Upper lobe of left lung (tissue), 4 donors: Measurements from ENCODE around the gene BABAM2.

Source experiments
- POLR2A ChIP-seq, 4 donors: fragments of 450-650 bp; IDR thresholded peaks; one replicate each; pipeline ENCODE4 v1.5.1; 2016 to 2017; ENCODE audit warnings: antibody characterized with exemption in 4 of 4, mild to moderate bottlenecking in 2 of 4
- POLR2AphosphoS5 ChIP-seq, 2 donors: sonication (generic); formaldehyde crosslinking; IDR thresholded peaks; one replicate each; pipeline ENCODE4 v1.5.1; 2017; ENCODE audit warnings: antibody characterized with exemption in 2 of 2
- TF ChIP-seq, protein P1 (sequence below), 6 experiments: fragments of 450-650 bp in 4 of 6; fragments of 200-600 bp in 2 of 6; sonication (generic) in 2 of 6; IDR thresholded peaks; one replicate each; pipeline ENCODE4 v1.5.1; 2016 to 2019; ENCODE audit warnings: antibody characterized with exemption in 6 of 6

DNA sequence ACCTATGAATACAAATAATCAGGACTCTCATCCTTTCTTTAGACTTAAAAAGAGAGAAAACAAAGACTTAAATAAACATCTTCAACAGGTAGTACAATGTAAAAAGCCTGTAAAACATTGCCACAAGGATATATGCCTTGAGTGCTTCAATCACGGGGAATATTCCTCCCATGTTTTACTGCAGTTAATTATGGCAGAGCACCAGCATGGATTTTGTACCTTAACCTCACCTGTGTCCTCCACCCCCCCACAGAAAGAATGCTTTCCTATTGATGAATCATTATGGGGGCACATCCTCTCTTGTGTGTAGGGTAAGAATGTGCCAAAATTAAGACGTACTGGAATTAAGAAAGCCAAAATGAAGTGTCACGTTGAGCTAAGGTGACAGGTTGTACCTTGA, 312.2 kb downstream of the BABAM2 start:
- TF ChIP-seq POLR2A (IDR thresholded peaks at IDR 0.05): no peak
- TF ChIP-seq, protein P1, sequence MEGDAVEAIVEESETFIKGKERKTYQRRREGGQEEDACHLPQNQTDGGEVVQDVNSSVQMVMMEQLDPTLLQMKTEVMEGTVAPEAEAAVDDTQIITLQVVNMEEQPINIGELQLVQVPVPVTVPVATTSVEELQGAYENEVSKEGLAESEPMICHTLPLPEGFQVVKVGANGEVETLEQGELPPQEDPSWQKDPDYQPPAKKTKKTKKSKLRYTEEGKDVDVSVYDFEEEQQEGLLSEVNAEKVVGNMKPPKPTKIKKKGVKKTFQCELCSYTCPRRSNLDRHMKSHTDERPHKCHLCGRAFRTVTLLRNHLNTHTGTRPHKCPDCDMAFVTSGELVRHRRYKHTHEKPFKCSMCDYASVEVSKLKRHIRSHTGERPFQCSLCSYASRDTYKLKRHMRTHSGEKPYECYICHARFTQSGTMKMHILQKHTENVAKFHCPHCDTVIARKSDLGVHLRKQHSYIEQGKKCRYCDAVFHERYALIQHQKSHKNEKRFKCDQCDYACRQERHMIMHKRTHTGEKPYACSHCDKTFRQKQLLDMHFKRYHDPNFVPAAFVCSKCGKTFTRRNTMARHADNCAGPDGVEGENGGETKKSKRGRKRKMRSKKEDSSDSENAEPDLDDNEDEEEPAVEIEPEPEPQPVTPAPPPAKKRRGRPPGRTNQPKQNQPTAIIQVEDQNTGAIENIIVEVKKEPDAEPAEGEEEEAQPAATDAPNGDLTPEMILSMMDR (IDR thresholded peaks at IDR 0.05): no peak
- TF ChIP-seq POLR2AphosphoS5 (IDR thresholded peaks at IDR 0.05): no peak
